Astrocyte (in vitro differentiated cells and primary cell): ENCODE measurements around the gene ITGA2. TPM values are rescaled to one million over a fixed set of nuclear protein-coding genes. Genes with fewer than 3 reads are reported as not detected.

Source experiments
- DNase-seq: peaks from one replicate; pipeline ENCODE4 v3.0.0-alpha.2; 2010; ENCODE audit warnings: low read depth
- FAIRE-seq: peaks from 2 replicates; lab custom pipeline; 2011; peaks lifted over from hg19 to GRCh38; lab: Jason Lieb, UNC
- H2AFZ ChIP-seq: 2 replicates; pipeline ENCODE4 v1.6.0; 2012; ENCODE audit warnings: low read depth, low read length, inconsistent platforms
- H3K27ac ChIP-seq: 2 replicates; pipeline ENCODE4 v1.5.1; 2011; ENCODE audit warnings: low read depth, low read length, inconsistent platforms
- H3K27me3 ChIP-seq: 2 replicates; pipeline ENCODE4 v1.6.0; 2011; ENCODE audit warnings: low read length, inconsistent platforms; ENCODE audit not compliant: insufficient read depth
- H3K36me3 ChIP-seq: 2 replicates; pipeline ENCODE4 v1.5.1; 2011; ENCODE audit warnings: low read length, inconsistent platforms; ENCODE audit not compliant: insufficient read depth
- H3K4me1 ChIP-seq: 2 replicates; pipeline ENCODE4 v1.5.1; 2011; ENCODE audit warnings: low read length, inconsistent platforms; ENCODE audit not compliant: insufficient read depth
- H3K4me2 ChIP-seq: 2 replicates; pipeline ENCODE4 v1.6.0; 2012; ENCODE audit warnings: low read length, inconsistent platforms
- H3K4me3 ChIP-seq: 2 replicates; pipeline ENCODE4 v1.5.1; 2011; ENCODE audit warnings: low read depth, mild to moderate bottlenecking, low read length, inconsistent platforms; ENCODE audit not compliant: insufficient read depth
- H3K79me2 ChIP-seq: 2 replicates; pipeline ENCODE4 v1.6.0; 2012; ENCODE audit warnings: mild to moderate bottlenecking, low read length, inconsistent platforms; ENCODE audit not compliant: insufficient read depth
- H3K9ac ChIP-seq: 2 replicates; pipeline ENCODE4 v1.6.0; 2012; ENCODE audit warnings: mild to moderate bottlenecking, low read length, inconsistent platforms
- H3K9me3 ChIP-seq: 2 replicates; pipeline ENCODE4 v1.5.1; 2012; ENCODE audit warnings: low read depth, mild to moderate bottlenecking, low read length, inconsistent platforms; ENCODE audit not compliant: insufficient read depth
- H4K20me1 ChIP-seq: 2 replicates; pipeline ENCODE4 v1.6.0; 2012; ENCODE audit warnings: low read length, inconsistent platforms; ENCODE audit not compliant: insufficient read depth
- H3K27ac Mint-ChIP-seq: one replicate; pipeline ENCODE4 v1.8.0; 2021; ENCODE audit warnings: mild to moderate bottlenecking, mixed read lengths; ENCODE audit not compliant: unreplicated experiment
- H3K27me3 Mint-ChIP-seq: one replicate; pipeline ENCODE4 v1.8.0; 2021; ENCODE audit warnings: low read depth, mixed read lengths; ENCODE audit not compliant: unreplicated experiment
- H3K36me3 Mint-ChIP-seq: one replicate; pipeline ENCODE4 v1.8.0; 2021; ENCODE audit warnings: low read depth, mixed read lengths; ENCODE audit not compliant: unreplicated experiment
- H3K4me1 Mint-ChIP-seq: one replicate; pipeline ENCODE4 v1.8.0; 2021; ENCODE audit warnings: low read depth, mixed read lengths; ENCODE audit not compliant: unreplicated experiment
- H3K4me3 Mint-ChIP-seq: one replicate; pipeline ENCODE4 v1.8.0; 2021; ENCODE audit warnings: mild to moderate bottlenecking, moderate library complexity, mixed read lengths; ENCODE audit not compliant: unreplicated experiment
- H3K9me3 Mint-ChIP-seq: one replicate; pipeline ENCODE4 v1.8.0; 2021; ENCODE audit warnings: mild to moderate bottlenecking, mixed read lengths; ENCODE audit not compliant: unreplicated experiment
- EZH2 ChIP-seq: IDR thresholded peaks from 2 replicates; pipeline ENCODE4 v1.6.1; 2012; ENCODE audit warnings: mild to moderate bottlenecking, low read length, inconsistent platforms; ENCODE audit not compliant: insufficient read depth
- total RNA-seq: library from RNA; stranded (reverse); gene quantifications from 2 replicates; pipeline ENCODE4 v1.2.1, GENCODE V29; 2021
- TF ChIP-seq, protein P1 (sequence below): IDR thresholded peaks from 2 replicates; pipeline ENCODE4 v1.5.1; 2011; ENCODE audit warnings: low read depth, mild to moderate bottlenecking, inconsistent platforms, low read length, moderate library complexity; ENCODE audit not compliant: insufficient read depth

Gene ITGA2
- total RNA-seq, 1 donor from 2014 or later, result 35.9 TPM

DNA sequence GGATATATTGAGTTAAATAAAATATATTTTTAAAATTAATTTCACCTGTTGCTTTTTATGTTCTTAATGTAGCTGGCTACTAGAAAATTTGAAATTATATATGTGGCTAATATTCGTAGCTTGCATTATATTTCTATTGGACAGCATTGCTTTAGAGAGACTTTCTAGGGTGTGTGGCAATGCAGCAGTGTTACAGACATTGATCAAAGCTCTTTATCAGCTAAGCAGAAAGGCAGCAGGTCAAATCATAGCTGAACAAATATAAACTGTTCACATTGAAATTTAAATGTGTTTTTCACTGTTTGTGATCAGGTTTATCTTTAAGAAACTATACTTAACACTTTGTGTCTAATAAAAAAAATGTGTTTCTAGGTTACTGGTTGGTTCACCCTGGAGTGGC lies 52.6 kb downstream of the ITGA2 start:
- FAIRE-seq (no peak), DNase-seq (no peak)
- Mint-ChIP-seq H3K27me3 (no peaks in the 10 kb centered on the region), H3K9me3 (no peaks in the 10 kb centered on the region), H3K4me3 (no peak overlapping the region), H3K36me3 (no peaks in the 10 kb centered on the region), H3K4me1 (peaks cover 22% of the 10 kb centered on the region), H3K27ac (no peak overlapping the region)
- Histone ChIP-seq H2AFZ (no peak overlapping the region), H3K4me2 (peak overlapping the region; percentile 70), H3K4me1 (peaks cover 31% of the 10 kb centered on the region), H3K27ac (no peak overlapping the region), H3K27me3 (no peaks in the 10 kb centered on the region), H3K4me3 (no peak overlapping the region), H3K36me3 (no peaks in the 10 kb centered on the region), H3K79me2 (peaks cover 3% of the 10 kb centered on the region), H3K9me3 (no peaks in the 10 kb centered on the region), H4K20me1 (no peaks in the 10 kb centered on the region), H3K9ac (no peak overlapping the region)
- TF ChIP-seq, protein P1, sequence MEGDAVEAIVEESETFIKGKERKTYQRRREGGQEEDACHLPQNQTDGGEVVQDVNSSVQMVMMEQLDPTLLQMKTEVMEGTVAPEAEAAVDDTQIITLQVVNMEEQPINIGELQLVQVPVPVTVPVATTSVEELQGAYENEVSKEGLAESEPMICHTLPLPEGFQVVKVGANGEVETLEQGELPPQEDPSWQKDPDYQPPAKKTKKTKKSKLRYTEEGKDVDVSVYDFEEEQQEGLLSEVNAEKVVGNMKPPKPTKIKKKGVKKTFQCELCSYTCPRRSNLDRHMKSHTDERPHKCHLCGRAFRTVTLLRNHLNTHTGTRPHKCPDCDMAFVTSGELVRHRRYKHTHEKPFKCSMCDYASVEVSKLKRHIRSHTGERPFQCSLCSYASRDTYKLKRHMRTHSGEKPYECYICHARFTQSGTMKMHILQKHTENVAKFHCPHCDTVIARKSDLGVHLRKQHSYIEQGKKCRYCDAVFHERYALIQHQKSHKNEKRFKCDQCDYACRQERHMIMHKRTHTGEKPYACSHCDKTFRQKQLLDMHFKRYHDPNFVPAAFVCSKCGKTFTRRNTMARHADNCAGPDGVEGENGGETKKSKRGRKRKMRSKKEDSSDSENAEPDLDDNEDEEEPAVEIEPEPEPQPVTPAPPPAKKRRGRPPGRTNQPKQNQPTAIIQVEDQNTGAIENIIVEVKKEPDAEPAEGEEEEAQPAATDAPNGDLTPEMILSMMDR, result no peak
- no peak for TF ChIP-seq EZH2

GRCh38 chr5:53045263-53045662 lies 56.1 kb downstream of the ITGA2 start:
- Histone ChIP-seq H3K79me2 (no peaks in the 10 kb centered on the region), H3K4me1 (peaks cover 13% of the 10 kb centered on the region), H3K27ac (peak overlapping the region; percentile 23), H3K27me3 (no peaks in the 10 kb centered on the region), H3K9me3 (no peaks in the 10 kb centered on the region), H3K9ac (no peak overlapping the region), H3K4me2 (peak overlapping the region; percentile 19), H3K36me3 (peaks cover 5% of the 10 kb centered on the region), H4K20me1 (no peaks in the 10 kb centered on the region), H2AFZ (no peak overlapping the region), H3K4me3 (no peak overlapping the region)
- H3K4me1 Mint-ChIP-seq, result peaks cover 6% of the 10 kb centered on the region
- H3K36me3 Mint-ChIP-seq, result no peaks in the 10 kb centered on the region
- H3K27me3 Mint-ChIP-seq, result no peaks in the 10 kb centered on the region
- no peak overlapping the region for H3K27ac Mint-ChIP-seq
- peak; percentile 25 for DNase-seq
- TF ChIP-seq, protein P1, result no peak
- TF ChIP-seq EZH2, result no peak
- H3K9me3 Mint-ChIP-seq, result no peaks in the 10 kb centered on the region
- H3K4me3 Mint-ChIP-seq, result no peak overlapping the region
- peak; percentile 69 for FAIRE-seq

GRCh38 chr5:53048248-53048647 lies 59.1 kb downstream of the ITGA2 start:
- H3K27ac ChIP-seq, result no peak overlapping the region
- TF ChIP-seq, protein P1, result no peak
- TF ChIP-seq EZH2, result no peak
- no peak for FAIRE-seq

More at GRCh38 chr5:53048248-53048647, 59.1 kb downstream of the ITGA2 start:
- H3K79me2 ChIP-seq, result no peaks in the 10 kb centered on the region
- H2AFZ ChIP-seq, result no peak overlapping the region
- peaks cover 5% of the 10 kb centered on the region for H3K4me1 ChIP-seq
- Mint-ChIP-seq H3K4me3 (no peak overlapping the region), H3K9me3 (no peaks in the 10 kb centered on the region), H3K27ac (no peak overlapping the region), H3K4me1 (peaks cover 3% of the 10 kb centered on the region), H3K27me3 (no peaks in the 10 kb centered on the region), H3K36me3 (no peaks in the 10 kb centered on the region)
- DNase-seq, result no peak
- no peaks in the 10 kb centered on the region for H3K27me3 ChIP-seq
- H3K36me3 ChIP-seq, result peaks cover 17% of the 10 kb centered on the region
- no peaks in the 10 kb centered on the region for H3K9me3 ChIP-seq
- no peak overlapping the region for H3K9ac ChIP-seq
- H3K4me3 ChIP-seq, result no peak overlapping the region
- H4K20me1 ChIP-seq, result no peaks in the 10 kb centered on the region
- no peak overlapping the region for H3K4me2 ChIP-seq
